Right kidney (tissue), 9 donors: ENCODE measurements around the gene BBOF1.
"Not testable (repeated sequence)": the region's sequence is repeated elsewhere in the genome, so short reads cannot be mapped to it uniquely, and the experiment has no call there.

Experiments
- DNase-seq: peaks from one replicate; pipeline ENCODE4 v3.0.0-alpha.2; 2016
- long read RNA-seq, 8 donors: transcript quantifications; one replicate each; lab custom pipeline, GENCODE V29; 2026

BBOF1 gene, protein sequence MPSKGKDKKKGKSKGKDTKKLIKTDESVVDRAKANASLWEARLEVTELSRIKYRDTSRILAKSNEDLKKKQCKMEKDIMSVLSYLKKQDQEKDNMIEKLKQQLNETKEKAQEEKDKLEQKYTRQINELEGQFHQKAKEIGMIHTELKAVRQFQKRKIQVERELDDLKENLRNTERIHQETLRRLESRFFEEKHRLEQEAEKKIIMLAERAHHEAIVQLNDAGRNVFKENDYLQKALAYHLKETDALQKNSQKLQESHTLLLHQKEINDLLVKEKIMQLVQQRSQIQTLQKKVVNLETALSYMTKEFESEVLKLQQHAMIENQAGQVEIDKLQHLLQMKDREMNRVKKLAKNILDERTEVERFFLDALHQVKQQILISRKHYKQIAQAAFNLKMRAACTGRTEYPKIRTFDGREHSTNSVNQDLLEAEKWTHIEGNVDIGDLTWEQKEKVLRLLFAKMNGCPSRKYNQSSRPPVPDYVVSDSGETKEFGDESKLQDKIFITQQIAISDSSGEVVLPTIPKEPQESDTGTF
- long read RNA-seq, donor 1, partial matches to known transcripts = 40 of 68 reads
- long read RNA-seq, donor 1, other reads (novel, unspliced or antisense) = 25 of 68 reads
- long read RNA-seq, donor 2, partial matches to known transcripts = 28 of 35 reads
- long read RNA-seq, donor 2, other reads (novel, unspliced or antisense) = 7 of 35 reads
- long read RNA-seq, donor 3, partial matches to known transcripts = 20 of 31 reads
- long read RNA-seq, donor 3, other reads (novel, unspliced or antisense) = 10 of 31 reads
- long read RNA-seq, donor 4, partial matches to known transcripts = 40 of 59 reads
- long read RNA-seq, donor 4, other reads (novel, unspliced or antisense) = 18 of 59 reads
- long read RNA-seq, donor 5, partial matches to known transcripts = 50 of 56 reads
- long read RNA-seq, donor 5, other reads (novel, unspliced or antisense) = 5 of 56 reads
- long read RNA-seq, donor 6, partial matches to known transcripts = 37 of 47 reads
- long read RNA-seq, donor 6, other reads (novel, unspliced or antisense) = 9 of 47 reads
- long read RNA-seq, donor 7 = 0 reads
- long read RNA-seq, donor 8, partial matches to known transcripts = 47 of 67 reads
- long read RNA-seq, donor 8, other reads (novel, unspliced or antisense) = 18 of 67 reads

DNA sequence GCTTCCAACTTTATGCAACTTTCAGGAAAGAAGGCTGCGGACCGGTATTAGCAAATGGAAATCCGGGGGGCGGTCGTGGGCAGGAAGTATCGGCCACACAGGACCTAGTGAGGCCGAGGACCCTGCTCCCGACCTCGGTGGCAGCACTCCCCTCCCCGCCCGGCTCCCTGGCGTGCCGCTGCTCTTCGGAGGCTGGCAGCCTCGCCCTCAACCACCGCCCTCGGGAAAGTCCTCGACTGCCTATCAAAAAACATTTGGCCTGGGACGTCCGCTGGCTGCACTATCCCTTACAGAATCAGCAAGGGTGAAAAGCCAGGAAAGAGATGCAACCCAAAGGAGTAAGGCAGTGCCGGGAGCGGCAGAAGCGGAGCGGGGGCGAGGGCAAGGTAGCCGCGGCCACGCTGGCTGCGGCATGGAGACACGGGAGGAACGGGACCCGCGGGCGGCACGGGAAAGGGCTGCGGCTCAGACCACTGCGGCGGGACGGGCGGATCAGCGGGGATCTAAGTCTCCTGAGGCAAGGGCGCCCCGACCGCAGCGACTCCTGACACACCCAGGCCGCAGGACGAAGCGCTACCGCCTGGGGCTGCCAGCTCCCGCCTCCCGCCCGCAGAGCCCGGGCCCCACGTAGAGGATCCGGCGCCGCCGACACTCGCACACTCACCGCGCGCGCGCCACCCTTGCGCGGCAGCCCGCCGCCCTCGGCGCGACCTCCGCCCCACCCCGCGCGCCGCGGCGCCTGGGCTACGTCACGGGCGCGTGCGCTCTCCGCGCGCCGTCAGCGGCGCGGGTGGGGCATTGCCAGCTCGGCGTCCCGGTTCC lies at the start of gene BBOF1, which contains the start of gene ENTPD5:
Gene BBOF1, plus strand, starts transcription at position 764 of the 822 bp plus-strand sequence. CDS start 130 bp downstream, outside the sequence.
Gene ENTPD5, minus strand, starts transcription at position 703 of the 822 bp plus-strand sequence. CDS start 31,186 bp downstream, outside the sequence.
- DNase-seq = peak; percentile 94

DNA sequence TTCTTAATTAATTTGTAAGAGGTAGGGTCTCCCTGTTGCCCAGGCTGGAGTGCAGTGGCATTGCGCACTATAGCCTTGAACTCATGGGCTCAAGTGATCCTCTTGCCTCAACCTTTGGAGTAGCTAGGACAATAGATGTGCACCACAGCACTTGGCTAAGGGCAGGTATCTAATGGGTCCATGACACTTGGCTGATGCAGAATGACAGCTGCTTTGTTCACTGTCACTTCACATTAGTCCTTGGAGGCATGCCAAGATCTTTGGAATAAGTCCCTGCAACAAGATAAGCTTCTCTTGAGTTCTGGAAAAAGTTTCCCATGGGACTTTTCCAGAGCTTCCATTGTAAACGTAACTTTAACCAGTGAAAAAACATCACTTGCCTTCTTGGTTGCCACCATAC lies 45.7 kb upstream of the BBOF1 start:
- DNase-seq = no peak

- no peak for DNase-seq
Measured at GRCh38 chr14:73976125-73976524, 43.0 kb upstream of the BBOF1 start.

DNA sequence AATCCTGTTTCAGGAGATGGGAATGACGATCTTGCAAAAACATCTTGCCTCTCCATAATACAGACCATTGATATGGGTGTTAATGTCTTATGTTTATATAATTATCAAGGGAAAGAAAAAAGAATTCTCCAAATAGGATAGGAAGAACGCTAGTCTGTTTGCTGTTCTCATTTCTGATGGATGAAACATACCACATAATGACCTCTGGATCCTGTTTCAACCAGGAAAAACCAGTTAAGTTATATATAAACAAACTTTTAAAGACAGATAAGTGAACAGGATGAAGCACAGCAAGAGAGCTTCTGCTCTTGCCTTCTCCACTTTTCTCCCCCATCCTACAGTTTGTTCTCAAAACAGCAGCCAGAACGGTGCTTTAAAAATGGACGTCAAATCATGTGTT lies 41.3 kb upstream of the BBOF1 start:
- DNase-seq = no peak

- no peak for DNase-seq
Measured at GRCh38 chr14:73988065-73988464, 31.1 kb upstream of the BBOF1 start.

GRCh38 chr14:73988656-73989055 lies 30.5 kb upstream of the BBOF1 start:
- not testable (repeated sequence) for DNase-seq

GRCh38 chr14:73991092-73991491 lies 28.1 kb upstream of the BBOF1 start:
- no peak for DNase-seq

- DNase-seq = not testable (repeated sequence)
Measured at GRCh38 chr14:73994926-73995325, 24.2 kb upstream of the BBOF1 start.

DNA sequence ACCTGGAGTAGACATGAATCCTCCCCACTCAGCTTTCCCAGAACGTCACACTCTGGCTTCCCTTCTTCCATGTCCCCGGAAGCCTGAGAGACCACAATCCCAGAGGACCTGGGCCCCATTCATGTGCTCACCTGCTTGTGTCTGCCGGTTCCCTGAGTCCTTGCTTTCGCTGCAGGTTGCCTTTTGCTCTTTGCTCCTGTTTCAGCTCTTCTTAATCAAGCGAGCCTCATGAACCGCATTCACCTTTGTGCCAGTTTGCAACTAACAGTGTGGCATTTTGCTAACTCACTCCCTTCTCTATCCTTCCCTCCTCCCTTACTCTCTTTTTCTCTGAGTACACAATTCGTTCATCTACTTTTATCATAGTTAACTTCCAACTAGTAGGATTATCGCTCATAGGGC lies 23.2 kb upstream of the BBOF1 start:
- peak; percentile 12 for DNase-seq

- peak; percentile 31 for DNase-seq
Measured at GRCh38 chr14:73996731-73997107, 22.4 kb upstream of the BBOF1 start.

DNA sequence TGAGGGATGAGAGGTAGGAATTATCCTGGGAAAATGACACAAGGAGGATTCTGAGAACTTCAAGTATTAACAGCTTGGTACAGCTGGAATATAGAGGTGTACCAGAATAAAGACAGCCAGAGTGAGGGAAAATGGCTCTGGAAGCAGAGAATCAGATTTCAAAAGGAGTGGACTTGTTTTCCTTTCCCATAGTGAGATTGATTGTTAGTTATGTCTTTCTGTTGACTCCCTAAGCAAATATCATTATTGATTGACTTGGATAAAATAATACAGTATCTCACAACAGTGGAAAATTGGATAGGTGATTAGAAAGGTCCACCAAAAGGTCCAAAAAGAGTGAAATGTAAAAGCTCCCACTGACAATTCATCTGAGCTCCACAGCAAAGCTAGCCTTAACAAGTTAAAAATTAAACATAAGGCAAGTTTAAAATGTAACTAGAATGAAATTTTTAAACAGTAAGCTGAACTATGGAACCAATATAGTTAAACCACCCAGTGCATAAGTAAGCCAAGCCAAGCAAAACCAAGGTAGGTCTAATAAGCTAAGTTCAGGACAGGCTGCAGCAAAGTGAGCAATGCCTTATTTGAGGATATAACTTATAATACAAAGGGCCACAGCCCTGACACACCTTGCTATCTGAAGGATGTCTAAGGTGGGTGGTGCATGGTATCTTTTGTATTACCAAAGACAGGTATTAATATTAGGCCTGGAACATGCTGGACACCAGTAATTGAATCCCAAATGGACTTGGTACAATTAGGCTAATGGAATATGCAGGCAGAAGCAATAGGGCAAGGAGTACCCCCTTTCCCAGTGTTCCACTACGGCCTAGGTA lies 21.8 kb upstream of the BBOF1 start:
- peak; percentile 20 for DNase-seq

DNA sequence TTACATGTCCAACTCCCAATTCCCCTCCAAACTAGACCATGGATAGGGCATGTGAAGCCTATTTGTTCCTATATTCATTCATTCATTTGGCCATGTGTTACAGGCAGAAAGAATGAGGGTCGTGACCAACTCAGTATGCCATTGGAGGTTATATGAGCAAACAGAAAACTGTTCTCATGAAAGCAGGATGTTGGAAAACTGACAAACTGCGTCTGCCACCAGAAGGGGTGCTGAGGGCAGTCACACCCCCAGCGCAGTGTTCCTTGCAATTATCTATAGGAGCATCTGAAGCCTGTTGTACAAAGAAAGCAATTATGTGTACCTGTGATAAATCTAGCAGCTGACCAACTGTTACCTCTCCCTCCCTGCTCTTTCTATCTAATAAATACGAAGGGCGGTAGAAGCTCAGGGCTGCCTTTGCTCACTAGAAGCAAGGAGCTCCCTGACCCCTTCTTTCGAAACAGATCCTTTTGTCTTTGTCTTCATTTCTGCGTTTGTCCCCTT lies 21.2 kb upstream of the BBOF1 start:
- peak; percentile 24 for DNase-seq

GRCh38 chr14:73998726-73999125 lies 20.4 kb upstream of the BBOF1 start:
- no peak for DNase-seq

- not testable (repeated sequence) for DNase-seq
Measured at GRCh38 chr14:74005664-74006063, 13.5 kb upstream of the BBOF1 start.

- no peak for DNase-seq
Measured at GRCh38 chr14:74008843-74009499, 10.2 kb upstream of the BBOF1 start.

DNA sequence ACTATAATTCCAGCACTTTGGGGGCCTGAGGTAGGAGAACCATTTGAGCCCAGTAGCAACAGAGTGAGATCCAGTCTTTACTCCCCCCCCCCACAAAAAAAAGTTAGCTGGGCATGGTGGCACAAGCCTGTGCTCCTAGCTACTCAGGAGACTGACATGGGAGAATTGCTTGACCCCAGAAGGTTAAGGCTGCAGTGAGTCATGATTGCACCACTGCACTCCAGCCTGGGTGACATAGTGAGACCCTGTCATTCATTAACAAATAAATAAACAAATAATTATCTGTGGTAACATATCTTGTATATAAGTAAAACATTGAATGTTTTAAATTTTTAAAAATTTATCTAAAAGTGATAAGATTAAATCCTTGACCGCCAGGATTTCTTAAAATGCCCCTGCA lies 4.8 kb upstream of the BBOF1 start:
- no peak for DNase-seq

DNA sequence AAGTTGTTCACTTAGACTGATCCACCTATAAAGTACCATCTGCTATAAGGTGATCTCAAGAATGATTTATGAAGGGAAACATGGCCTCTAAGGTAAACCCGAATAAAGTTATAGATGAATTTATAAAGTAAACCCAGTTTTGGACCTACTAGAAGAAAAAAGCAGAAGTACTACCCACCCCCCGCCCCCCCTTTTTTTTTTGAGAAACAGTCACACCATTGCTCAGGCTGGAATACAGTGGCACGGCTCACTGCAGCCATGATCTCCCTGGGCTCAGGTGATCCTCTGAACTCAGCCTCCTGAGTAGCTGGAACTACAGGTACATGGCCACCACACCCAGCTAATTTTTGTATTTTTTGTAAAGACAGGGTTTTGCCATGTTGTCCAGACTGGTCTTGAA lies 4.0 kb upstream of the BBOF1 start:
- no peak for DNase-seq

DNA sequence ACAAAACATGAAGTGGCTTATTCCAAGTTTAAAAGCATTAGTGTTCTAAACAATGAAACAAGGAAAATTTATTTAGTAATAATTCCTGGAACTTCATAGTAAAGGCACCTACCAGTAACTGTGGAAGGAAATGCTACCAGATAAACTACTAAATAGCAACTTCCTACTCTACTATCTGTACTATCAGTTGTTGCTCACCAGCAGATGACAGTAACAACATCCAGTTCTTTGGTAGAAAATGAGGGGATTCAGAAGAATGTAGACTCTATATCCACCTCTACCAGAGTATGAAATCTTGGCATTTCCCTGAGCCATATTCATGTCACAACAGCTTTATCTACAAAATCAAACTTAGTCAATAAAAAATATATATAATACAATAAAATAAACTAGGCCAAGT lies 3.2 kb upstream of the BBOF1 start:
- DNase-seq = no peak

GRCh38 chr14:74018174-74018585 lies 969 bp upstream of the BBOF1 start:
- no peak for DNase-seq
